Gastroesophageal sphincter (tissue), 3 donors: ENCODE measurements around the gene VPS35.

ENCODE experiments used
- POLR2AphosphoS5 ChIP-seq: sonication (generic); formaldehyde crosslinking; IDR thresholded peaks from one replicate; pipeline ENCODE4 v1.6.1; 2017; ENCODE audit warnings: antibody characterized with exemption
- TF ChIP-seq, protein P1 (sequence below), 4 experiments: fragments of 200-600 bp in 2 of 4; fragments of 450-650 bp in 2 of 4; sonication (generic) in 1 of 4; IDR thresholded peaks; one replicate each; pipeline ENCODE4 v1.5.1; 2017 to 2019; ENCODE audit warnings: antibody characterized with exemption in 4 of 4, mild to moderate bottlenecking in 2 of 4, moderate library complexity in 2 of 4

- TF ChIP-seq POLR2AphosphoS5: no peak
- TF ChIP-seq, protein P1, sequence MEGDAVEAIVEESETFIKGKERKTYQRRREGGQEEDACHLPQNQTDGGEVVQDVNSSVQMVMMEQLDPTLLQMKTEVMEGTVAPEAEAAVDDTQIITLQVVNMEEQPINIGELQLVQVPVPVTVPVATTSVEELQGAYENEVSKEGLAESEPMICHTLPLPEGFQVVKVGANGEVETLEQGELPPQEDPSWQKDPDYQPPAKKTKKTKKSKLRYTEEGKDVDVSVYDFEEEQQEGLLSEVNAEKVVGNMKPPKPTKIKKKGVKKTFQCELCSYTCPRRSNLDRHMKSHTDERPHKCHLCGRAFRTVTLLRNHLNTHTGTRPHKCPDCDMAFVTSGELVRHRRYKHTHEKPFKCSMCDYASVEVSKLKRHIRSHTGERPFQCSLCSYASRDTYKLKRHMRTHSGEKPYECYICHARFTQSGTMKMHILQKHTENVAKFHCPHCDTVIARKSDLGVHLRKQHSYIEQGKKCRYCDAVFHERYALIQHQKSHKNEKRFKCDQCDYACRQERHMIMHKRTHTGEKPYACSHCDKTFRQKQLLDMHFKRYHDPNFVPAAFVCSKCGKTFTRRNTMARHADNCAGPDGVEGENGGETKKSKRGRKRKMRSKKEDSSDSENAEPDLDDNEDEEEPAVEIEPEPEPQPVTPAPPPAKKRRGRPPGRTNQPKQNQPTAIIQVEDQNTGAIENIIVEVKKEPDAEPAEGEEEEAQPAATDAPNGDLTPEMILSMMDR (IDR thresholded peaks at IDR 0.05): no peak
These were observed 42.9 kb upstream of the VPS35 start for GRCh38 chr16:46731691-46732555.
